ENCODE results near the gene GFOD1. TPM values are rescaled to one million over a fixed set of nuclear protein-coding genes. Genes with fewer than 3 reads are reported as not detected.

Gene GFOD1
- total RNA-seq, 1 experiment from 2014 or later, result 6.1 TPM

DNA sequence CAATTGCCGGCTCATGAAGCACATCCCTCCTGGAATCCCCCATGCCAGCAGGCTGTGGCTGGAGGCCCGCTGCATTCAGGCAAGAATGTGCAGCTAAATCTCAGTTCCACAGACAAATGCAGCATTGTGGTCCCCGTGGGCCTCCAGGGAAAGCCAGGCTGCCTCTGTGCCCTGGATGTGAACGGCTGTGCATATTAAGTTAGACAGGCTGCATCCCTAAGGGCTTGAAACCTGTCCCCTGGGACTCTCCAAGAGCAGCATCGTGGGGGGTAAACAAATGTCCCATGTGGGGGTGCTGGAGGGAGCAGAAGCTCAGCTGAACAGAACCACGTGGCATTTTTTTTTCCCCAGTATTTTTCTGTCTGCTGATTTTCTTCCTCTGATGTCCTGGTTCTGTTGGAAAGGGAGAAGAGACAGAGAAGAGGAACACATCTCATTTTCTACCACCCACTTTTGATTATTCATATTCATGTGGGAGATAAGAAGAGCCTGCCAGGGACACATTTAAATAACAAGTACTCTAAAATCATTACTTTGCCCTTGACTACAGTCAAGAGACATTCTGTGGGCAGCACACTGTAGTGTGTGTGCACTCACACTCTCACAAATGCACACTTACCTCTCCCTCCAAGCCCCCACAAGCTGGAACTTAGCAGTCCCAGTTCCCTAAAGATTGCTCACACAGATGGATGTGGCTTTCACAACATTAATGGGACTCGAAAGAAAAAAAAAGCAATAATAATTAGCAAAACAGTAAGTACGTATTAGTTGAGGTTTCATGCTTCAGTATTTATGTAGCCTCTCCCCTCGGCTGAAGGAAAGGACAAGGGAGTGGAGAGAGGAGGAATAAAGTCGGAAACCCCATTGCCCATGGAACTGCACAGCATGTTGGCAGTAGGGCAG lies 16.9 kb downstream of the GFOD1 start:
- H3K23me2 ChIP-seq (ENCODE audit: insufficient read length, low read depth, low read length, poor library complexity, severe bottlenecking), result no peaks in the 10 kb centered on the region
- no peak overlapping the region for H3K4me3 Mint-ChIP-seq
- no peak for TF ChIP-seq CTCF (conservative IDR thresholded peaks at IDR 0.05)

More for the DNA sequence above, 16.9 kb downstream of the GFOD1 start:
- no peak overlapping the region for H2AFZ ChIP-seq (ENCODE audit: low read length)
- H3K4me2 ChIP-seq (ENCODE audit: insufficient read depth, insufficient read length, low read length), result no peak overlapping the region
- Mint-ChIP-seq H3K36me3 (ENCODE audit: insufficient read depth in 1 of 3, low read depth in 3 of 3) (peaks cover 0 to 2% (median 0%) of the 10 kb centered on the region in 3 experiments; a peak in 2 of 7 replicates), H3K27me3 (ENCODE audit: low read depth) (no peaks in the 10 kb centered on the region), H3K9me3 (no peaks in the 10 kb centered on the region), H3K27ac (no peak overlapping the region), H3K4me1 (peaks cover 19 to 22% of the 10 kb centered on the region in 2 experiments)
- no peak overlapping the region for H2BK5ac ChIP-seq (ENCODE audit: insufficient read length, low read length)
- H3K4ac ChIP-seq (ENCODE audit: low read depth, low read length), result no peak overlapping the region
- H3K9ac ChIP-seq (ENCODE audit: extremely low read depth, insufficient read length, low read length), result no peak overlapping the region
- H3T11ph ChIP-seq (ENCODE audit: low read length), result no peak overlapping the region
- no peak overlapping the region for H2BK15ac ChIP-seq (ENCODE audit: low read depth, low read length)
- no peak overlapping the region for H3K14ac ChIP-seq (ENCODE audit: insufficient read depth, low read length)
- no peak overlapping the region for H3K18ac ChIP-seq (ENCODE audit: insufficient read length, low read depth, low read length)
- H3K4me1 ChIP-seq (ENCODE audit: insufficient read depth, low read length), result peaks cover 11% of the 10 kb centered on the region; the same call in 1 of the 2 replicates
- no peak overlapping the region for H2BK20ac ChIP-seq (ENCODE audit: low read depth, low read length, poor library complexity, severe bottlenecking)
- no peak overlapping the region for H3K56ac ChIP-seq (ENCODE audit: insufficient read length, low read depth, low read length)
- DNase-seq, result no peak
- H3K23ac ChIP-seq (ENCODE audit: insufficient read length, low read depth, low read length), result no peak overlapping the region
- H4K20me1 ChIP-seq (ENCODE audit: control insufficient read depth, insufficient read depth, insufficient read length), result no peaks in the 10 kb centered on the region
- H2BK12ac ChIP-seq (ENCODE audit: insufficient read length, low read depth, low read length), result no peak overlapping the region
- no peak overlapping the region for H4K8ac ChIP-seq (replicated peaks; ENCODE audit: insufficient read length, low read depth, low read length)
- H2AK5ac ChIP-seq (ENCODE audit: insufficient read length, low read length), result no peak overlapping the region
- H3K79me2 ChIP-seq (ENCODE audit: insufficient read depth, low read length), result no peaks in the 10 kb centered on the region
- no peaks in the 10 kb centered on the region for H3K79me1 ChIP-seq (ENCODE audit: insufficient read depth, low read depth, low read length, poor library complexity, severe bottlenecking)
- no peaks in the 10 kb centered on the region for H3K27me3 ChIP-seq (ENCODE audit: insufficient read depth, low read length)
- H4K91ac ChIP-seq (ENCODE audit: insufficient read length, low read depth, low read length), result no peak overlapping the region
- WGBS (ENCODE audit: extremely low coverage, insufficient read length, low lambda C conversion rate), result no CpG with 5 or more reads among the region's 10 CpGs
- no peak overlapping the region for H3K27ac ChIP-seq (ENCODE audit: insufficient read length, low read depth, low read length)
- no peak overlapping the region for H4K5ac ChIP-seq (ENCODE audit: insufficient read length, low read depth, low read length)
- no peak overlapping the region for H2BK120ac ChIP-seq (ENCODE audit: low read depth, low read length, poor library complexity, severe bottlenecking)
- no peaks in the 10 kb centered on the region for H3K9me3 ChIP-seq (ENCODE audit: control insufficient read depth, low read depth, low read length)
